ENCODE data around the gene CYB5R3.
A peak's percentile ranks its signal among the peaks of the same experiment; 100 is the strongest.

CYB5R3 gene

GRCh38 chr22:42693055-42693762, 44.0 kb upstream of the CYB5R3 start:
- no peak overlapping the region for H3K4me3 ChIP-seq (ENCODE audit: control insufficient read depth, low read depth, low read length)

GRCh38 chr22:42692239-42693054, 43.3 kb upstream of the CYB5R3 start:
- TF ChIP-seq, protein P1, sequence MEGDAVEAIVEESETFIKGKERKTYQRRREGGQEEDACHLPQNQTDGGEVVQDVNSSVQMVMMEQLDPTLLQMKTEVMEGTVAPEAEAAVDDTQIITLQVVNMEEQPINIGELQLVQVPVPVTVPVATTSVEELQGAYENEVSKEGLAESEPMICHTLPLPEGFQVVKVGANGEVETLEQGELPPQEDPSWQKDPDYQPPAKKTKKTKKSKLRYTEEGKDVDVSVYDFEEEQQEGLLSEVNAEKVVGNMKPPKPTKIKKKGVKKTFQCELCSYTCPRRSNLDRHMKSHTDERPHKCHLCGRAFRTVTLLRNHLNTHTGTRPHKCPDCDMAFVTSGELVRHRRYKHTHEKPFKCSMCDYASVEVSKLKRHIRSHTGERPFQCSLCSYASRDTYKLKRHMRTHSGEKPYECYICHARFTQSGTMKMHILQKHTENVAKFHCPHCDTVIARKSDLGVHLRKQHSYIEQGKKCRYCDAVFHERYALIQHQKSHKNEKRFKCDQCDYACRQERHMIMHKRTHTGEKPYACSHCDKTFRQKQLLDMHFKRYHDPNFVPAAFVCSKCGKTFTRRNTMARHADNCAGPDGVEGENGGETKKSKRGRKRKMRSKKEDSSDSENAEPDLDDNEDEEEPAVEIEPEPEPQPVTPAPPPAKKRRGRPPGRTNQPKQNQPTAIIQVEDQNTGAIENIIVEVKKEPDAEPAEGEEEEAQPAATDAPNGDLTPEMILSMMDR (conservative IDR thresholded peaks at IDR 0.05; ENCODE audit: control insufficient read depth, insufficient read depth, low read depth, low read length), result no peak
- no peak overlapping the region for H3K4me3 ChIP-seq (ENCODE audit: control insufficient read depth, low read depth, low read length)
- no peak for DNase-seq (ENCODE audit: low read depth)

More at GRCh38 chr22:42693055-42693762, 44.0 kb upstream of the CYB5R3 start:
- DNase-seq (ENCODE audit: low read depth), result no peak
- TF ChIP-seq, protein P1 (conservative IDR thresholded peaks at IDR 0.05; ENCODE audit: control insufficient read depth, insufficient read depth, low read depth, low read length), result no peak

DNA sequence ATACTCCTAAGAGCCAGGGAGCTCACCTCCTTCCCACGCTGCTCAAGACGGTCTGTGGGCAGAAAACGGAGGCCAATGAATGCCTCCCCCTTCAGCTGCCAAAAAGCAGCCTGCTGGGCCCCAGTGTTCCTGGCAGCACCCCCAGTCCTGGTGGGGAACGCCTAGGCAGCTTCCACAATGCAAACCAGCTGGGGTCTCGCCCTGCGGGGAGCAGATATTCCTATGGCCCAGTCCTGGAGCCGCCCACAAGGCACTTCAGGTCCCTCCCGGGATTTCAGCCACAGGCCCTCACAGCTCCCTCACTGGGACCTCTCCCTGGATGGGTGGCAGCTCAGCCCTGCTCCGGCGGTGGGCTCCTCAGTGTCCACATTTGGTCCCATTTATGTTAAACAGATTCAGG, 42.2 kb upstream of the CYB5R3 start:
- TF ChIP-seq, protein P1 (conservative IDR thresholded peaks at IDR 0.05; ENCODE audit: control insufficient read depth, insufficient read depth, low read depth, low read length), result no peak
- no peak overlapping the region for H3K4me3 ChIP-seq (ENCODE audit: control insufficient read depth, low read depth, low read length)
- DNase-seq (ENCODE audit: low read depth), result peak; percentile 12

DNA sequence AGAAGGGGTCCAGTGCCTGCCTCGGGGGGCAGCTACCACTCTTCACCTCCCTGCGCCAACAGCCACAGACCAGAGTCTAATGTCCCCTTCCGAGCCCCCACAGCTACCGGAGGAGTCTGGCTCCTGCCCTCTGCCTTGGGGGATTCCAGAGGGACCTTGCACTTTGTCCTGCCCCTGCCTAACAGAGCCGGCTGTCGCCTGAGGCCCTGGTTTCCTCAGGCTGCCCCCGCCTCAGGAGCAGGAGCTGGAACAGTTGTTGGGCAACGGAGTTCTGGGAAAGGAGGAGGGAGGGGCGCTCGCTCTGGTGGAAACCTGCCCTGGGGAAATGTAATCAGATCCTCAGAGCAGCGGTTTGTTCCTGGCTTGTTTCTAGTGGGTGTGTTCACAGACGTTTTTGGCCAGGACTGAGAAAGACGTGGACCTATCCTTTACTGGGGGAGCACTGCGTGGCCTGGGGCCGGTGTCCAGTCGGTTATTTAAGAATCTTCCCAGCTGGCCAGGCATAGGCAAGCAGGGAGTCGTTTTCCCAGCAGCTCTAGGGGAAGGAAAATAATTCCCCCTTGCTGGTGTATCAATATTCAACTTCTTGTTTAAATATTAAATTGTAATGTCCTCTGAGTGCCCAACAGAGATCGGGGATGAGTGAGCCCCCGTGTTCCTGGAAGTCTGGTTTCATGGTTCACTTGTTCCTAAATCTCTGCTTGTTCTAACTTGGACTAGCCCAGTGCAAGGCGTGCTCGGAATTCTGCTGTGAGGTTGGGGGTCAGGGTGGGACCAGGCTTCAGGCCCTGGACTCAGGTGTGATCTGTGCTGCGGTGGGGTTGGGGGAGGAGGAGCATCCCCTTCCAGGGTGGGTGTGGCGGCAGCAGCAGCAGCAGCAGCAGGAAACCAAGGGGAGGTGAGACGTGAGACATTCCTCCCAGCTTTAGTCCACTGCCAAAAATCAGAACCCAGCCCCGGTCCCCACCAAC, 39.3 kb upstream of the CYB5R3 start:
- peak; percentile 96 for DNase-seq (ENCODE audit: low read depth)

GRCh38 chr22:42686756-42687491, 37.7 kb upstream of the CYB5R3 start:
- H3K4me3 ChIP-seq (ENCODE audit: control insufficient read depth, low read depth, low read length), result no peak overlapping the region
- TF ChIP-seq, protein P1 (conservative IDR thresholded peaks at IDR 0.05; ENCODE audit: control insufficient read depth, insufficient read depth, low read depth, low read length), result no peak
- DNase-seq (ENCODE audit: low read depth), result no peak

More for the DNA sequence above, 39.3 kb upstream of the CYB5R3 start:
- no peak overlapping the region for H3K4me3 ChIP-seq (ENCODE audit: control insufficient read depth, low read depth, low read length)
- TF ChIP-seq, protein P1 (conservative IDR thresholded peaks at IDR 0.05; ENCODE audit: control insufficient read depth, insufficient read depth, low read depth, low read length), result no peak
